Neural crest cell (in vitro differentiated cells): ENCODE results near the gene C1orf21. TPM values are rescaled to one million over a fixed set of nuclear protein-coding genes. Genes with fewer than 3 reads are reported as not detected.
"Not testable (repeated sequence)": the region's sequence is repeated elsewhere in the genome, so short reads cannot be mapped to it uniquely, and the experiment has no call there.

Source experiments
- DNase-seq: peaks from one replicate; pipeline ENCODE4 v3.0.0; 2021; ENCODE audit warnings: low read depth, mixed read lengths, low spot score
- H3K27ac Mint-ChIP-seq: one replicate; pipeline ENCODE4 v1.8.0; 2021; ENCODE audit warnings: mild to moderate bottlenecking, mixed read lengths; ENCODE audit not compliant: unreplicated experiment
- H3K27me3 Mint-ChIP-seq: 2 replicates; pipeline ENCODE4 v1.8.0; 2021; ENCODE audit warnings: low read depth, mild to moderate bottlenecking, mixed read lengths
- H3K36me3 Mint-ChIP-seq: 2 replicates; pipeline ENCODE4 v1.8.0; 2021; ENCODE audit warnings: low read depth, mild to moderate bottlenecking, mixed read lengths
- H3K4me1 Mint-ChIP-seq: 2 replicates; pipeline ENCODE4 v1.8.0; 2021; ENCODE audit warnings: mixed read lengths
- H3K4me3 Mint-ChIP-seq: one replicate; pipeline ENCODE4 v1.8.0; 2021; ENCODE audit warnings: mild to moderate bottlenecking, mixed read lengths
- H3K9me3 Mint-ChIP-seq: 2 replicates; pipeline ENCODE4 v1.8.0; 2021; ENCODE audit warnings: mixed read lengths
- total RNA-seq: library from RNA; stranded (reverse); gene quantifications from 2 replicates; pipeline ENCODE4 v1.2.1, GENCODE V29; 2021
- TF ChIP-seq, protein P1 (sequence below): fragments of 200-600 bp; sonication (generic); conservative IDR thresholded peaks from 2 replicates; pipeline ENCODE4 v1.5.0; 2021; ENCODE audit warnings: antibody characterized with exemption, mild to moderate bottlenecking

Gene C1orf21
- total RNA-seq, 1 donor from 2014 or later = 29.8 TPM

GRCh38 chr1:184608581-184608980, 221.8 kb downstream of the C1orf21 start:
- TF ChIP-seq, protein P1, sequence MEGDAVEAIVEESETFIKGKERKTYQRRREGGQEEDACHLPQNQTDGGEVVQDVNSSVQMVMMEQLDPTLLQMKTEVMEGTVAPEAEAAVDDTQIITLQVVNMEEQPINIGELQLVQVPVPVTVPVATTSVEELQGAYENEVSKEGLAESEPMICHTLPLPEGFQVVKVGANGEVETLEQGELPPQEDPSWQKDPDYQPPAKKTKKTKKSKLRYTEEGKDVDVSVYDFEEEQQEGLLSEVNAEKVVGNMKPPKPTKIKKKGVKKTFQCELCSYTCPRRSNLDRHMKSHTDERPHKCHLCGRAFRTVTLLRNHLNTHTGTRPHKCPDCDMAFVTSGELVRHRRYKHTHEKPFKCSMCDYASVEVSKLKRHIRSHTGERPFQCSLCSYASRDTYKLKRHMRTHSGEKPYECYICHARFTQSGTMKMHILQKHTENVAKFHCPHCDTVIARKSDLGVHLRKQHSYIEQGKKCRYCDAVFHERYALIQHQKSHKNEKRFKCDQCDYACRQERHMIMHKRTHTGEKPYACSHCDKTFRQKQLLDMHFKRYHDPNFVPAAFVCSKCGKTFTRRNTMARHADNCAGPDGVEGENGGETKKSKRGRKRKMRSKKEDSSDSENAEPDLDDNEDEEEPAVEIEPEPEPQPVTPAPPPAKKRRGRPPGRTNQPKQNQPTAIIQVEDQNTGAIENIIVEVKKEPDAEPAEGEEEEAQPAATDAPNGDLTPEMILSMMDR = no peak
- Mint-ChIP-seq H3K27ac (no peak overlapping the region), H3K36me3 (peaks cover 9% of the 10 kb centered on the region), H3K4me1 (peaks cover 25% of the 10 kb centered on the region), H3K4me3 (no peak overlapping the region), H3K9me3 (no peaks in the 10 kb centered on the region), H3K27me3 (no peaks in the 10 kb centered on the region)
- no peak for DNase-seq

- Mint-ChIP-seq H3K4me3 (no peak overlapping the region), H3K27ac (no peak overlapping the region), H3K36me3 (peaks cover 9% of the 10 kb centered on the region)
Observed at GRCh38 chr1:184608990-184609389, 222.2 kb downstream of the C1orf21 start.

DNA sequence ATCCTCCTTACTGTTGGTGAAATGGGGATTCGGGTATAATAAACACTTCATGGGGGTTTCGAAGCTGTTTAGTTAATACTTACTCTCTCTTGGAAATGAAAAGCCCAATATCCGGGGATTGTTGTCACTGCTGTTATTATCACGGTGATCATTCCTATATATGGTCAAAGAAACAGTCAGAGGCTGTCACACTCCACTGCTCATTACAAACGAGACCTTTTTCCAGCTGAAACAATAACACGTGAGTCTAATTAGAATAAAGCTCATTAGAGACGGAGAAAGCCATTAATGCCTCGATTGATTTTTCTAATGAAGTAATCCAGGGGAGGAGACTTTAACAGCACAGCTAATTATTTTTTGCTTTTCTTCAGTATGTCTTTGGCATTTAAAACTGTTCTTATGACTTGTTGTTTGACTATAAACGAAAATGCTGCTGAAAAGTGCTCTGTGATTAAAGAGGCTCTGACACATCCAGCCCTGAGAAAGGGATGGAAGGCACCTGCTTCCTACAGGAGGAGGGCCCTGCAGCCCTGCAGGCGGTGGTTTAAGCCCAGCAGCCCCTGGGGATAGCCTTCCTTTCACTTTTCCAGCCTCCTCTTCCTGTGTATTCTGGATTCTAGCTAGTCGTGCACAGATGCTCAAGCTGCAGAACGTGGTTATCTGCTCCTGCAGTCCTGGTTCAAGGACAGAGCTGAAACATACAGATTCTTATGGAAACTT, 224.2 kb downstream of the C1orf21 start:
- no peaks in the 10 kb centered on the region for H3K9me3 Mint-ChIP-seq
- DNase-seq = no peak
- peak overlapping the region; percentile 63 for H3K27ac Mint-ChIP-seq
- H3K4me1 Mint-ChIP-seq = peaks cover 37% of the 10 kb centered on the region
- H3K27me3 Mint-ChIP-seq = no peaks in the 10 kb centered on the region
- TF ChIP-seq, protein P1 = no peak
- H3K36me3 Mint-ChIP-seq = peaks cover 3% of the 10 kb centered on the region
- no peak overlapping the region for H3K4me3 Mint-ChIP-seq

More at GRCh38 chr1:184608990-184609389, 222.2 kb downstream of the C1orf21 start:
- DNase-seq = no peak
- no peaks in the 10 kb centered on the region for H3K27me3 Mint-ChIP-seq
- no peaks in the 10 kb centered on the region for H3K9me3 Mint-ChIP-seq
- TF ChIP-seq, protein P1 = no peak
- H3K4me1 Mint-ChIP-seq = peaks cover 25% of the 10 kb centered on the region

GRCh38 chr1:184612229-184612628, 225.4 kb downstream of the C1orf21 start:
- not testable (repeated sequence) for H3K36me3 Mint-ChIP-seq, H3K9me3 Mint-ChIP-seq, DNase-seq, H3K4me3 Mint-ChIP-seq, H3K27me3 Mint-ChIP-seq
- Mint-ChIP-seq H3K27ac (peak overlapping the region; percentile 62), H3K4me1 (peaks cover 41% of the 10 kb centered on the region)

DNA sequence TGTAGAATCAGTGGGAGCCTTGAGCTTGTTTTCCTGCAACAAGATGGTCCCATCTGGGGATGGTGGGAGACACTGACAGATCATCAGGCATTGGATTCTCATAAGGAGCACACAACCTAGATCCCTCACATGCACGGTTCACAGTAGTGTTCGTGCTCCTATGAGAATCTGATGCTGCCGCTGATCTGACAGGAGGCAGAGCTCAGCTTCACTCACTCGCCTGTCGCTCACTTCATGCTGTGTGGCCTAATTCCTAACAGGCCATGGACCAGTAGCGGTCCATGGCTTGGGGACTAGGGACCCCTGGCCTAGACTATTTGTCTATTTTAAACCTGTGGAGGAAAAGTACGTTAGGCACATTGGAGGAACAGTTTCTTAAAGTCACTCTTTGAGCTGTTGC, 227.8 kb downstream of the C1orf21 start:
- peaks cover 3% of the 10 kb centered on the region for H3K36me3 Mint-ChIP-seq
- H3K9me3 Mint-ChIP-seq = no peaks in the 10 kb centered on the region
- peak overlapping the region; percentile 0 for H3K27ac Mint-ChIP-seq

GRCh38 chr1:184615301-184615700, 228.5 kb downstream of the C1orf21 start:
- Mint-ChIP-seq H3K27ac (no peak overlapping the region), H3K4me1 (peaks cover 28% of the 10 kb centered on the region), H3K9me3 (no peaks in the 10 kb centered on the region), H3K36me3 (peaks cover 3% of the 10 kb centered on the region), H3K4me3 (peak overlapping the region; percentile 11), H3K27me3 (no peaks in the 10 kb centered on the region)
- TF ChIP-seq, protein P1 = no peak
- no peak for DNase-seq

More for the DNA sequence above, 227.8 kb downstream of the C1orf21 start:
- Mint-ChIP-seq H3K4me3 (no peak overlapping the region), H3K4me1 (peaks cover 31% of the 10 kb centered on the region), H3K27me3 (no peaks in the 10 kb centered on the region)
- TF ChIP-seq, protein P1 = no peak
- no peak for DNase-seq
